Stimulated activated CD4-positive, alpha-beta T cell treated with anti-CD3 and anti-CD28 coated beads, Interleukin-4, amount 100 ng/mL, for 1 hour (primary cell): Measurements from ENCODE around the gene MTARC2.

Experiments used
- DNase-seq: peaks from one replicate; pipeline ENCODE4 v3.0.0-alpha.2; 2020

MTARC2 gene

DNA sequence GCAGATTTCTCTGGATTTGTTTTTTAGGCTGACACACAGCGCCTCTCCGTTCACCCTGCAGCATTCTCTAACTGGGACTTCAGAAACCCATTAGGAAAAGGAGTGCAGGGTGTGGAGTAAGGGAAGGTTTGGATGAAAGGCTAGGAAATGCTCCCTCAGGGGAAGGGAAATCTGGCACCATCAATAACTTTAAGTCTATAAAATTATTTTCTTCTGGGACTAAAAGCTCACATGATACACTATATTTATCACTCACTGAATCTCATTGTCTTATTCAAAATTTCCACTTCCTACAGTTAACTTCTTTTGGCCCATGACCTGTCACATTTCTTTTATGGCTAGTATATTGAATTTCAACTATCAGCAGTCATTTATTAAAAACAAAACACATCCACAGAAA, 85.3 kb downstream of the MTARC2 start:
- DNase-seq, result no peak
